GM21825 (cell line): ENCODE results near the gene RNF141.
A peak's percentile ranks its signal among the peaks of the same experiment; 100 is the strongest.

Source experiments
- ATAC-seq: cut with Tn5 transposase; IDR thresholded peaks from one replicate; pipeline ENCODE4 v1.9.1; 2021; ENCODE audit warnings: mild to moderate bottlenecking, moderate library complexity; ENCODE audit not compliant: unreplicated experiment

The RNF141 gene

DNA sequence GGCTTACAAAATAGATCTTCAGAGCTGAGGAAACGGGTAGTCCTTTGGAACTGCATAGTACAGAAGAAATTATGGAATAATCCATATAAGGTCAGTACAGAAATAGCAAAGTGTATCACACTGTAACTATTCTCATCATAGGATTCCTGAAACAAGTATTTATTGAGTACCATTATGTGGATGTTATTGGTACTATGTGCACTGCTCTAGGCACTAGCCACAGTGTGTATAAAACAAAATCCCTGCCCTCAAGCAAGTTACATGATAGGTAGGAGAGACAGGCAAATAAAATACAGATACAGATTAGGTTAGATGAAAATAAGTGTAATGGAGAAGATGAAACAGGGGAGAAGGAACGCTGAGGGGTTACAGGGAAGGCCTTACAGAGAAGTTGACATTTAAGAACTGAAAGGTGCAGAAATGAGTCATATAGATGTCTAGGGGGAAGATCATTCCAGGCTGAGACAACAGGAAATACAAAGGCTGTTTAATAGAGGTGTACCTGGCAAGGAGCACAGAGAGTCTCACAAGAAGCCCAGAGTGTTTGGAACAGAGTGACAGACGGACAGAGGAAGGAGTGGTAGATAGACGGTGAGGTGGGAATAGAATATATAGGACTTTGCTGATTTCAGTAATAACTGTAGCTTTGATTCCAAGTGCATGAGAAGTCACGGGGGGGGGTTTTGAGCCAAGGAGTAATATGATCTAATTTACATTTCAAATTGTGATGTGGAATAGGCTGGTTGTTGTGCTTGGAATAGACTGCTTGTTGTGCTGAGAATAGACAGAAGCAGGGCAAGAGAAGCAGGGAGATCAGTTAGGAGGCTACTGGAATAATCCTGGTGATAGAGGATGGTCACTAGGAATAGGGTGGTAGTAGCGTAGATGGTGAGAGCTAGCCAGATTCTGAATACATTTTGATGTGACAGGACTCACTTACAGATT lies 13.7 kb downstream of the RNF141 start:
- ATAC-seq: peak; percentile 80

DNA sequence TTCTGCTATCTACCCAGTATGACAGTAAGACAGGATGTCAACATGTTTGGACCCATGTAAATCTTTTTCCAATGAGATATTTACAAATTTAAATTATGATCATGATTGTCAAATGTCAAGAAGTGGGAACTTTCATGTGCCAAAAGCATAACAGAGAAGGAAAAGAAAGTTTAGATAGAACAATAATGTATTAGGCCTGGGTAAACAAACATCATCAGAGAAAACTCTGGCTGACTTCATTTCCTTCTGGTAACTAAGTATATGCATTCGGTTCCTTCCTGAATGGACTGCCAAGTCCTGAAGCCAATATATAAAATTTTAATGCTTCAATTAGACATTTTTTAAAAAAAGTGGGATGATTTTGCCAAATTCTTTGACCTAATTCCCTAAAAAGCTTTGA lies 16.5 kb downstream of the RNF141 start:
- no peak for ATAC-seq

DNA sequence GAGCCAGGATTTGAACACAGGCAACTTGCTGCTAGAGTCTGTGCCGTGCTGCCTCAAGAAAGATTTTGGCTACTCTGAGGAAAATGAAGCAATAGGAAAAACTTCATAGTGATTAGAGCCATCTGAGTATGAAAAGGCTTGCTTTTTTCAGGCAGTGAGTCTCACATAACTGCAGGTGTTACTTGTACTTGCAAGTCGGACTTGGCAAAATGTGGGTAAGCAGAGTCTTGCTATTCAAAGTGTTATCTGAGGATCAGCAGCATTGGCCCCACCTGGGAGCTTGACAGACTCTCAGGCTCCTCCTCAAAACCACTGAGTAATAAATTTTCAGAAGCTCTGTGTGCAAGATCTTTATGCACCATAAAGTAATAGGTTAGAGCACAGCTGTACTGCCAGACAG lies 18.1 kb downstream of the RNF141 start:
- ATAC-seq: no peak

DNA sequence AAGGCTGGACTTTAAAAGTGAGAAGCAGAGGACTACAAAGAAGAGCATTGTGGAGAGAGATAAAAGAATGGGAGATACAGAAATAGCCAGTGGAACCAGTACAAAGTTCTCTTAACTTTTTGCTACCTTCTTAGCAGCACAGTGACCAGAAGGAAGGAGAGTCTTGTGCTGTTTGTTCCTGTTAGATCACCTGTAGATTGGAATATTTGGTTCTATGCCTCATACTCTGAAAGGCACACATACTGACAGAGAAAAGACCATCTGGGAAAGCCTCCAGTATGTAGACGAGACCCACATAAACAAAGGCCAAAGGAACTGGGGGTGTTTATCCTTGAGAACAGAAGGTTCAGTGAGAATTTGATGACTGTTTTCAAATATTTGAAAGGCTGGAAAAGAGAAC lies 18.7 kb downstream of the RNF141 start:
- no peak for ATAC-seq

DNA sequence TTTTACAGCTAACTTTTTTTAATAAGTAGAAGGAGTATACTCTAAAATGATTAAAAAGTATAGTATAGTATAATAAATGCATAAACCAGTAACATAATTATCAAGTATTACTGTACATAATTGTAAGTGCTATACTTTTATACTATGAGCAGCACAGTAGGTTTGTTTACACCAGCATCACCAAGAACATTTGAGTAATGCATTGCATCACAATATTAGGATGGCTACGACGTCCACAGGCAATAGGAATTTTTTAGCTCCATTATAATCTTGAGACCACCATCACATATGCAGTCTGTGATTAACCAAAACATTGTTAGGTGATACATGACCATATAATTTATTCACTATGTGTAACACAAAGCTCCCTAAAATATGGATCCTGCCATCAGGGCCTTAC lies 20.4 kb downstream of the RNF141 start:
- no peak for ATAC-seq

DNA sequence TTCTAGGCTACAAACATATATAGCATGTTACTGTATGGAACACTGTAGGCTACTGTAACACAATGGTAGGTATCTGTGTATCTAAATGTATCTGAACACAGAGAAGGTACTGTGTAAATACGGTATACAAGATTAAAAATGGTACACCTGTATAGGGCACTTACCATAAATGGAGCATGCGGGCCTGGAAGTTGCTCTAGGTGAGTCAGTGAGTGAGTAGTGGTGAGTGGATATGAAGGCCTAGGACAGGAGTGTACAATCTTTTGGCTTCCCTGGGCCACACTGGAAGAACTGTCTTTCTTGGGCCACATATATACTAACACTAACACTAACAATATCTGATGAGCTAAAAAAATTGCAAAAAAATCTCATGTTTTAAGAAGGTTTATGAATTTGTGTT lies 21.4 kb downstream of the RNF141 start:
- ATAC-seq: no peak

DNA sequence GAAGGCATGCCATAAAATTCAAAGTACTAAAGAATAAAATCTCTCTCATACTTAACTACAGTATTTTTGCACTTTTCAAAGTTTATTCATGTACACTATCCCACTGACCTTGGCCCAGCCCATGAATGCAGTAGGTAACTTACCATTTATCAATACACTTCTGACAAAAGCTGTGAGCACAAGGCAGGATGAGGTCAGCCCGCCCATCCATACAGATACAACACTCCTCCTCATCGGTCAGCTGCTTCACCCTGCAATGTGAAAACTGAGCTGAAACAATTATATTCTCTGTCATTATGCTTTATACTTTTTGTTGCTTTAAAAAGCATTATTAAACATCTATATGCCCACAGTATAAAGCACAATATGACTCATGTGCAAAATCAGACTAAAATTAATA lies 22.1 kb downstream of the RNF141 start:
- no peak for ATAC-seq

DNA sequence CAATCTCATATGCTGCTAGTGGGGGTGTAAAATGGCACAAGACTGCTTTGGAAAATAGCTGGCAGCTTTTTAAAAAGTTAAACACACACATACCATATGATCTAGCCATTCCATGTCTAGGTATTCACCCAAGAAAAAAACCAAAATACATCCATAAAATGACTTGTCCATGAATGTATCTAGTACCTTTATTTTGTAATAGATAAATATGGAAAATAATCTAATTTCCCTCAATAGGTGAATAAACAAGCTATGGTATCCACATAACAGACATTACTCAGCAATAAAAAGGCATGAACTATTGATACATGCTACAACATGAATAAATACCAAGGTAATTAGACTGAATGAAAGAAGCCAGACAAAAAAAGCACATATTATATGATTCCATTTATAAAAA lies 22.9 kb downstream of the RNF141 start:
- ATAC-seq: no peak

DNA sequence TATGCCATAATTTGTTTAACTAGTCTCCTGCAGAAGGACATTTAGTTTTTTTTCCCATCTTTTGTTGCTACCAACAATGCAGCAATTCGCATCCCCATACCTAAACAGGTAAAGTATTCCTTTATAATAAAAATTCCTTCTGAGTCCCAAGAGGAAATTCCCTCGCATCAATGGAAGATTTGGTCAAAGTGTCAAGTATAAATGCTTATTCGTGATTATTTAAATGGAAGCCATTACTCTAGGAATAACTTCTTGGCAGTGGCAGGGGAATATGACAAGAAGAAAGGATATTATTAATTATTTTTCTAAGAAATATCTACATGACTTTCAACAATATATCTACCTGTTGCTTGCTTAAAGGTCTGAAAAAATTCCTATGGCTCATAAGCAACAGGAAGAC lies 25.6 kb downstream of the RNF141 start:
- ATAC-seq: no peak

DNA sequence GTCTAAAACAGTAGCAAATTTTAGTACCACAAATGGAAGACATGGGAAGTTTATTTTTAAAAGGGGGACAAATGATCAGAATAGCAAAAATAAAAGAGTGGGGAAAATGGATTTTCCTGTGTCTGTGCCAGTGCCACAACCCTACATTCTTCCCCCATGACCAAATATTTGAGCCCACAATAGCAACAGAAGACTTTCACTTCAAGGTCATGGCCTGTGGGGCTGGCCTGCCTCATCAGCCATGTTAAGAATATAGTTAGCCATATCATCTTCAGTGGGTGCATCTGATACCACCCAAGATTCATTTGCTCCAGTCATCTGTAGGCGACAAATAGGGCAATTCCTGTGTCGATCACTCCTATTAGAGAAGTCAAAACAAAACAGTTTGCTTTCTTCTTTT lies 26.3 kb downstream of the RNF141 start:
- no peak for ATAC-seq

DNA sequence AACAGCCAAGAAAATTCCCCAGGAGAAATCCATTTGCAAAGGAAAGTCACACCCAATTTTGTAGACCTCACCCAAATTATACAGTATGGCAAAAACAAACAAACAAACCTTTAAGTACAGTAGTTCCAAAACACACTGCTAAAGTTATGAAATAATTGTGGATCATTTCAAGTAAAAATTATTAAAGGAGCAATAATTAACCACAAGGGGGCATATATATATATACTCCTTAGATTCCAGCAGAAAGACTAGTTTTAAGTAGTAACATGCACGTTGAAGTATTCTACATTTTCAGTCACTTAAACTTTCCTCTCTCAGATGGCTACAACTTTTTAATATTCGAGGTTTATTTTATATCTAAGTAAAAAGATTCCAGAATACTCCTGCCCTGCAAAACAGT lies 26.8 kb downstream of the RNF141 start:
- ATAC-seq: no peak

DNA sequence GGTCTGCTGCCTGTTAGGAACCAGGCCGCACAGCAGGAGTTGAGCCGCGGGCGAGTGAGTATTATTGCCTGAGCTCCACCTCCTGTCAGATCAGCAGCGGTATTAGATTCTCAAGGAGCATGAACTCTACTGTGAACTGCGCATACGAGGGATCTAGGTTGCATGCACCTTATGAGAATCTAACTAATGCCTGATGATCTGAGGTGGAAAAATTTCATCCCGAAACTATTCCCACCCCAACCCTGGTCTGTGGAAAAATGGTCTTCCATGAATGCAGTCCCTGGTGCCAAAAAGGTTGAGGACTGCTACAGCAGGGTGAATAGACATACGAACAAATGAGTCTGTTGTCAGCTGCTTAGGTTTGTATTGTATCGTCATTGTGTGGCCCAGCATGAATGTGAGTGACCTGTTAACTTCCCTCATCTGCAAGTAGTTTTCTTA lies 29.8 kb downstream of the RNF141 start:
- no peak for ATAC-seq

DNA sequence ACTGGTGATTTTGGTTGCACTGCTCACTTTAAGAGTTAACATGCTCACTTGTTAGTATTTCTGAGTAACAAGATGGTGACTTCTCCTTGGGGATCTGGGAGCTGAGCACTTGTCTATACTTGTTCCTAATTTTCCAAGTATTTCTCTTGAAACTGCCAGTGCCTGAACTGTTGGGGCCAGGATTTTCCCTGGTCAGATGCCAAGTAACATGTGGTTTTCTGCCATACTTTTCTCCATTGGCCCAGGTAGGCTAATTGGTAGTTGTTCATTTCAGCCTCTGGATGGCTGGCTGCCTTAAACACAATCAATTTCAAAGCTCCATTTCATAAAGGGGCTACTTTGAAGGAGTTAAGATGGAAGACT lies 35.0 kb downstream of the RNF141 start:
- no peak for ATAC-seq

DNA sequence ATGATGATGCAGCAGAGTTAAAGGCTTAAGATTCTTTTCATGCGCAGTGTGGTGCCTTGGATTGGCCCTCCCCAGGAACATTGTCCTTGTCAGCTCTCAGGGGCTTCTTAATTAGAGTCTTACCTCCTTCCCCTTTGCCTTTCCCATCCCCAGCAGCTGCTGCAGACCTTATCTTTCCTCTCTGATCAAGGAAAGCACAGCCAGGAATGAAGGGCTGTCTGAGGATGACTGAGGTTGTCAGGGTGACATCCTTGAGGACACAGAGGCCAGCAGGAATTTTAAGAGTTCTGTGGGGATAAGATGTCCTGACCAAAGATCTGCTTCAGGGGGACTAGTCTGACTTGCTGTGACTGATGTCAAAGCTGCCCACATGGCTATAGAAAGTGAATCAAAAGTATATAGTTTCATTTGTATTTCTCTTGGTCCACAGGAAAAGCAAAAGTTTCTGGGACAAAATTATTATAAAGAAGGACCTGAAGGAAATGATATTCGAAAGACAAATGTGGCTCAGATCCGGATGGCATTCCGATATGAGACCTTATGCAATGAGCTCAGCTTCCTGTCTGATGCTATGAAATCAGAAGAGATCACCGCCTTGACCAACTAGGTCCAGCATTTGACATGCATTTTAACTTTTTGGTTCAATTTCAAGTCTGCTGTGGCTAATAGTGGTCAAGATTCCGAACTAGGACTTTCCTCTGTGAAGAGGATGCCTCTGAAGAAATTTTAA lies 35.5 kb downstream of the RNF141 start:
- no peak for ATAC-seq

DNA sequence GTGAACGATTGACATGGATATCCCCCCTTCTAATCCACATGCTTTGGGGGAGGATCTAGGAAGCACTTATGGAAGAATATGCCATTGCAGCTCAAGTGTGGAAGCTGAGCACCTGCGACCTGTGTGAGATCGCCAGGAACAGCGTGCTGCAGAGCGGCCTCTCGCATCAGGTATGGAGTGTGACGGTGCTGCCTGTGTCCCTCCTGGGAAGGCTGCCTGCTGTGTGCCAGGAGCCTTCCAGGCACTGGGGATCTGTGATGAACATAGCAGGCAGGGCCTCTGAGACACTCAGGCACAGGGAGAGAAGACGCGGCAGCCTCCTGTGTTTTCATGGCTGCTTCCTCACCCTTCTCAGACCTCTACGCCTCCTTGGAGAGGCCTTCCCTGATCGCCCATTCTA lies 36.5 kb downstream of the RNF141 start:
- ATAC-seq: no peak

DNA sequence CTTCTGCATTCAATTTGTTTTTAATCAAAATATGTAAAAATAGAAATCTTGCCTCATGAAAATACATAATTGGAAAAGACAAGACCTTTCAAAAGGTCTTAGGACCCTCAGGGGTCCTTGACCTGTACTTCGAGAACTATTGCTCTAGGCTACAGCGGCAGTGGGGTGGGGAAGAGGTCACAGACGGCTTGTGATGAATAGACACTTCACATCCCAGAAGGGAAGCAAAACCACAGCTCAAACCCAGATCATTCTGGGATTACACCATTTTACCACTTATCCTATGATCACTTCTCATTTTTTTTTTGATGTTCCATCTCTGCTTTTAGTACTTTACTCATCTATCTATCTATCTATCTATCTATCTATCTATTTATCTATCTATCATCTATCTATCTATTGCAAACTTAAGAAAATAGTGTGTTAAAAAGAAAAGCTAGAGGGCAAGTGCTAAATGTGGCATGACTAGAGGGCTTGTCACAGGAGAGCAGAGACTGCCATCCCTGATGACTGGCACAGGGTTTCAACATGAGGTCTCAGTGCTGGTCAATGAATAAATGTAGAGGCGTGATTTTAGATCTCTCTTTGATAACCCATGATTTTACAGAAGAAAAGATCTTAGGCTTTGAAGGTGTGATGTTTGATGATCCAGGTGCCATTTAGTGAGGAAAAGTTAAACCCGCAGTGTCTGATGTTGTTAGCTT lies 37.1 kb downstream of the RNF141 start:
- no peak for ATAC-seq

DNA sequence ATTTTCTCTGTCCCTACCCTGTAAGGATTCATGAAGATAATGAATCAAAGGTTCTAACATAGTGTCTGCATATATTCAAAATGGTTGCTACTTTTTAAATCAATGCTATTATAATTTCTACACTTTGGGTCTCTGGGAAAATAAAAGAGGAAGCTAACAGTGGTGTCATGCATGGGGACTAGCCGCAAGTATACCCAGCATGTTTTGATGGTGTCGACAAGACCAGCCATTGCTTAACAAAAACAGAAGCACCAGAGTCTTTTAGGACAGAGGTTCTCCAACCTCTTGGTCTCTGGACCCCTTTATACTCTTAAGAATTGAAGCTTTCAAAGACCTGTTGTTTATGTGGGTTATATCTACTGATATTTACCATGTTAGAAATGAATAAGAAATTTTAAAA lies 37.8 kb downstream of the RNF141 start:
- ATAC-seq: no peak

DNA sequence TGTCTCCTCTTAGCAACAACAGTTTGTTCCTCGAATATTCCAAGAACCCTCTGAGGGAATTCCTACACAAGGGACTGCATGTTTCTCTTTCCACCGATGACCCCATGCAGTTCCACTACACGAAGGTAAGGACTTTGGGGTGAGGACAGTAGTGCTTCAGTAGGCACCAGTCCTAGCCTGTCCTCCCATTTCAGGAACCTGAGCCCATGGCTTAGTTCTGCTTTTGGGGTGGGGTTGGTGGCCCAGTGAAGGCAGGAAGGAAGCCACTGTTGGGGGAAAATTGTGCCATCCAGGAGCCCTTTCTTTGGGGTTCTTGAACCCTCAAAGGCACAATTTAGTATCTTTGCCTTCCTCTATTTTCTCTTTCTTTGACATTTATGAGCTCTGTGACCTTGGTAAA lies 38.2 kb downstream of the RNF141 start:
- ATAC-seq: no peak

DNA sequence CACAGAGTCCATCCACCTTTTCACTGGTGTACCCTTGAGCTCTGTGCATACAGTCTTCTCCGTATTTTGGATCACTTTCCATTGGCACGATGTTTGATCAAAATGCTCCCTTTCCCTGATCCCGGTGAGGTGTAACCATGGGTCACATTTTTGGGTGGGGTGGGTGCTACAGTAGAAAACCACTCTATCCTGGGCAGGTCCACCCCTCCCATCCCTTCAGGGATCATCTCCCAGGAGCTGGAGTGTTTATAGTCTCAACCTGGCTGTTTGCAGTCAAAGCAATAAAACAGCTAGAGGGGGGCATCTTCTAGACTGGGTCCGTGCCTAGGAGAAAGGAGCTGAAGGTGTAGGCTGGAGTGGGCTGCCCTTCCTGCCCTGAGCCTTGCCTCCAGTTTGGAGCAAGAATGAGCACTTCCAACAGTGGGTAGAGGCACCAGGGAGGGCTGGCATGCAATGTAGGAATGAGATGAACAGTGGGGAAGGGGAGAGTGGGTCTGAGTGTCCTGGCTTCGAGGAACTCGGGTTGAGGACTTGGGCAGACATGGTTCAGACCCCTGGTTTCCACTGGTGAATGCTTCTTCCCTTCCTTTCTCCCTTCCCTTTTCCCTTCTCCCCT lies 38.8 kb downstream of the RNF141 start:
- no peak for ATAC-seq

DNA sequence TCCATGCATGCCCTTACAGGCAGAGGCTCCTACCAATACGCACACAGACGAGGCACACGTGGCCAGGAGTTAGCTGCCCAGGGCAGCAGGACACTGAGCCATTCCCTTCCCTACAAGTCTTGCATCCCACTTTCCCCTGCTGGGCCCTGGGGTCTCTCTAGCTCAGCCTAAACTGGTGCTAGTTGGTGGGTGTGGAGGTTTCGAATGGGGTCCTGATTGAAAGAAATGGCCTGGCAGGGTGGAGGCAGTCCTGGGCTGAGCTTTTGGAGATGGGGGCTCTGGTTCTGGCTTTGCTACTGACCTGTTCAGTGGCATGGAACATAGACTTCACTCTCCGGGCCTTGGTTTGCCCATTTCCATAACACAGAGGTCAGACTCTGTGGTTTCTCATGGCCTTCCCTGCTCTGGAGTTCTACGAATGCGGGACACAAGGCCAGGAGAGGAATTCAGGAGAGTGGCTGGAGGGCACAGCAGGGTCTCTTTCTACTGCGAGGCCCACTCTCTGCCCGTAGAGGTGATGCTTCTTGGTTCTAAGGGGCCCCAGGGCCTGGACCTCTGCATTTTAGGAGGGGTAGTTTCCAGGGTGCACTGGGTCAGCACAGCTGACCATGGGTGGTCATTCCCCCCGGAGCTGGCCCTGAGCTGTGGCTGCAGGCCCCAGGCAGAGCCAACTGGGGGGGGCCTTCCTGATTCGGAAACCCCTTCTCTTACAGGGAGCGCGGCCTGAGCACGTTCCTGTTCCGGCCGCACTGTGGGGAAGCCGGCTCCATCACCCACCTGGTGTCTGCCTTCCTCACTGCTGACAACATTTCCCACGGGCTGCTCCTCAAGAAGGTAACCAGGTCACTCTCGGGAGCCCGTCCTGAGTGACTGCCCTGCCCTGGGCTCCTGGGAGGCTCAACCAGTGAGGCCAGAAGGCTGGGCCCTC lies 40.0 kb downstream of the RNF141 start:
- ATAC-seq: no peak
